GM21576 (cell line): Measurements from ENCODE around the gene RADIL.
"Not testable (repeated sequence)": the region's sequence is repeated elsewhere in the genome, so short reads cannot be mapped to it uniquely, and the experiment has no call there.

ENCODE experiments used
- ATAC-seq: cut with Tn5 transposase; IDR thresholded peaks from one replicate; pipeline ENCODE4 v1.9.1; 2021; ENCODE audit warnings: mild to moderate bottlenecking, moderate library complexity; ENCODE audit not compliant: unreplicated experiment

Gene RADIL

GRCh38 chr7:4809666-4810065, 73.8 kb downstream of the RADIL start:
- ATAC-seq: no peak

- no peak for ATAC-seq
Measured at GRCh38 chr7:4809091-4809591, 74.4 kb downstream of the RADIL start.

- no peak for ATAC-seq
Measured at GRCh38 chr7:4808565-4808964, 75.0 kb downstream of the RADIL start.

- no peak for ATAC-seq
Measured at GRCh38 chr7:4808026-4808425, 75.5 kb downstream of the RADIL start.

GRCh38 chr7:4807598-4808016, 75.9 kb downstream of the RADIL start:
- no peak for ATAC-seq

GRCh38 chr7:4806983-4807597, 76.4 kb downstream of the RADIL start:
- no peak for ATAC-seq

- no peak for ATAC-seq
Measured at GRCh38 chr7:4805984-4806300, 77.6 kb downstream of the RADIL start.

- no peak for ATAC-seq
Measured at GRCh38 chr7:4805110-4805983, 78.2 kb downstream of the RADIL start.

GRCh38 chr7:4803397-4804241, 79.9 kb downstream of the RADIL start:
- ATAC-seq: no peak

GRCh38 chr7:4802577-4802976, 80.9 kb downstream of the RADIL start:
- ATAC-seq: not testable (repeated sequence)

- ATAC-seq: no peak
Measured at GRCh38 chr7:4801839-4802231, 81.7 kb downstream of the RADIL start.

- ATAC-seq: no peak
Measured at GRCh38 chr7:4800926-4801838, 82.3 kb downstream of the RADIL start.

- ATAC-seq: no peak
Measured at GRCh38 chr7:4800487-4800886, 83.0 kb downstream of the RADIL start.

- no peak for ATAC-seq
Measured at GRCh38 chr7:4799508-4800268, 83.8 kb downstream of the RADIL start.

- no peak for ATAC-seq
Measured at GRCh38 chr7:4798706-4799235, 84.7 kb downstream of the RADIL start.

- ATAC-seq: peak; percentile 66
Measured at GRCh38 chr7:4797858-4798705, 85.4 kb downstream of the RADIL start.

- no peak for ATAC-seq
Measured at GRCh38 chr7:4796453-4796852, 87.1 kb downstream of the RADIL start.

- no peak for ATAC-seq
Measured at GRCh38 chr7:4794591-4795350, 88.7 kb downstream of the RADIL start.
